ENCODE measurements around the gene ZNF655.
"Not testable (repeated sequence)": the region's sequence is repeated elsewhere in the genome, so short reads cannot be mapped to it uniquely, and the experiment has no call there.

Gene ZNF655

DNA sequence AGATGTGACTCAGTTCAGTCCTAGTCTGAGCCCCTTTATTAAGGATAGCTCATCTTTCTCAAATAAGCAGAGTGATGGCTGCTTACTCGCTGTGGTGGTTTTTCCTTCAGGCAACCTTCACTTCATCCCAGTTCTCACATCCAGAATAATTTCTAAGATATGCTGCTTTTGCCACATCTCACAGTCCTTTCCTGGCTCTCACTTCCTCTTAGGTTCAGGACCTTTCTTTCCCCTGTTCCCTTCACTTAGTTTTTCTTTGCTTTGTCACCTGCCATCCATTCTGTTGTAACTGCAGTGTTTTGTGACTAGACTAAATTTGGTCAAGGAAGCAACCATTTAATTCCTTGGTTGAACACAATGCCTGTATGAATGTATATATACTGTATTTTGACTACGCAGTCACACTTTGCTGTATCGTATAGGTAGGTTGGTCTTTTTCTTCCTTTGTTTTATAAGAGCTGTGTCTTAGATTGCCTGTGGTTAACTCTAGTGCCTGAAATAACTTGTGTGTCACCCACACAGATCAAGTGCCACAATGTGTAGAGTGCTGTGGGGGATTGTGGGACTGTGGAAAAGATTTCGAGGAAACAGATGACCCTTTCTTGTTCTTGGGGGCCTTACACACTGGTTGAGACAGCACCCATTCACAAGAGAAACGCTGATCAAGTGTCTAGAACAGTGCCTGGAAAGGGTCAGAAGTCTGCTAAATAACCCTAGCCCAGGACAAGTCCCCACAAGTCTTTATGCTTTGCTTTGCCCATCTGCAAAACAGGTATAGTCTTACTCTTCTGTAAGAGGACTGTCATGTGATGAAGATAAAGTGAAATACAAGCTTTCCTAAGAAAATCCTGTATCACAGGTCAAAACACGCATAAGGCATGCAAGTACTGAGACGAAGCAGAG is 2.6 kb downstream of the ZNF655 start:
- DNase-seq, result no peak

DNA sequence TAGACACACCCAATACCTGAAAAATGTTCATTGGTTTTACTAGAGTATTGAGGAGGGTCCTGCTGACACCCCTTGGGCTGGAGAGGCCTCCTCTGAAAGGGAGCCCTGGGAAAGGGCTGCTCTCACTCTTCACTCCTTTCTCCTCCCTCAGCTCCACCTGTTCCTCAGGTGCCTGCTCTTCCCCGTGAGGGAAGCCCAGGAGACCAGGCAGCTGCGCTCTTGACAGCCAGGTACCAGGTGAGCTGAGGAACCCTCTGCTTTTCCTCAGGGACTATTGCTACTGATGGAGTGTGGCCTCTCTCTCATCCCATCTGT is 3.3 kb downstream of the ZNF655 start:
- no peak for DNase-seq

- DNase-seq, result no peak
Measured at GRCh38 chr7:99562114-99562784, 3.8 kb downstream of the ZNF655 start.

DNA sequence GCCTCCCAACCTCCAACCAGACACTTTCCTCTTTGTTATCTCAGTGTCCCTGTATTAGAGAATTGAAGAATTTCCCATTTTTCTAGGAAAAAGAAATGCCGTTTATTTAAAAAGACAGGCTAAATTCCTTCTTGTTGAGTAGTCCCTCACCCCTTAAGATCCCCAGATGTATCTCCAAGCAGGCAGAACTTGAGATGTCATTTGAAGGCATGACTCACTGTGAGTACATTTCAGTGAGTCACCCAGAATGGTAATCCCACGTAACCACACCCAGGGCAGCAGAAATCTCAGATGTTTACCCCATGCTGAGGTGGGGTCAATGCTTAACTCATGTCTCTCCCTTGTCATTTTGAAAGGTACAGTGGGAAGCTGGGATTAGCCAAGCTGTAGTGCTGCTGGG is 4.4 kb downstream of the ZNF655 start:
- peak; percentile 56 to 84 (median 70) for DNase-seq

- DNase-seq, result no peak
Measured at GRCh38 chr7:99563650-99564049, 5.2 kb downstream of the ZNF655 start.

DNA sequence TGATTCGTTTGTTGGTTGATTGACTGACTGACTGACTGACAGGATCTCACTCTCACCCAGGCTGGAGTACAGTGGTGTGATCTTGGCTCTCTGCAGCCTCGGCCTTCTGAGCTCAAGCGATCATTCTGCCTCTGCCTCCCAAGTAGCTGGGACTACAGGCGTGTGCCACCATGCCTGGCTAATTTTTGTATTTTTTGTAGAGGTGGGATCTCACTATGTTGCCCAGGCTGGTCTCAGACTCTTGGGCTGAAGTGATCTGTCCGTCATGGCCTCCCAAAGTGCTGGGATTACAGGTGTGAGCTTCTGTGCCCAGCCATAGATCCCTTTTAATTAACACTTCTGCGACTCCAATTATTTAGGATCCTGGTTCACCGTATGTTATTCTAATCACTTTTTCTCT is 10.3 kb downstream of the ZNF655 start:
- not testable (repeated sequence) for DNase-seq

DNA sequence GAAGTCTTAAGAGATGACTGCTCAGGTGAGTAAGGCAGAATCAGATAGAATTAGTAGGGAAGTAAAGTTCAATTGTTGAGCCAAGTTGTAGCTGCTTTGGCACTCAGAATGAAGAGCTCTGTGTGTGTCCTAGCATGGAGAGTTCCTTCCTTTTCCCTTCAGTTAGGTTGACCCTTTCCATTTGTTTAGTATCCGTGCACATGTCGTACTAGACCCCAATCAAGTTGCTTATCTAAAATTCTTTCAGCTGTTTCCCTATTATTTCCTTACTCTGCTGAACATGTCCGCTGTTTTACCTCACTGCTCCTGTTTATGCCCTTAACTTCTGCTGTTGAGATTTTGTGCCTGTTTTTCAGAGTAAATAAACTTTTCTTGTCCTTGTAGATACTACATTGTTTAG is 13.3 kb downstream of the ZNF655 start:
- DNase-seq, result no peak

GRCh38 chr7:99573257-99573656 is 14.8 kb downstream of the ZNF655 start:
- DNase-seq, result no peak

DNA sequence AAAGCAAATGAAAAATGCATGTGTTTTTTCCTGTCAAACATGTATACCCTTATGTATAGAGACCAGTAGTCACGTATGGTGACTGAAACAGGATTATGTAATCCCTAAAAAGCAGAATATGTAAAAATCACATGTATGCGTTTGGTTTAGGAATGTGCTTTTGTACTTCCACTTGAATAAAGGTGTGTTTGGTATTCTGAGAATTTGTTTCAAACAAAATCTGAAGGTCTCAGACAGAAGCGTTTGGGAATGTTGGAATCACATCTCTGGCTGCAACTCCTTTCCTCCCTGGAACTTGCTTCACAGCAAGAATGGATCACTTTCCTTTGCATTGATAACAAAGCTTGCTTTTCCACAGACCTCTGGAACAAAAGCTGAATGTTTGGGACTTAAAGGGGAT is 17.8 kb downstream of the ZNF655 start:
- DNase-seq, result no peak

DNA sequence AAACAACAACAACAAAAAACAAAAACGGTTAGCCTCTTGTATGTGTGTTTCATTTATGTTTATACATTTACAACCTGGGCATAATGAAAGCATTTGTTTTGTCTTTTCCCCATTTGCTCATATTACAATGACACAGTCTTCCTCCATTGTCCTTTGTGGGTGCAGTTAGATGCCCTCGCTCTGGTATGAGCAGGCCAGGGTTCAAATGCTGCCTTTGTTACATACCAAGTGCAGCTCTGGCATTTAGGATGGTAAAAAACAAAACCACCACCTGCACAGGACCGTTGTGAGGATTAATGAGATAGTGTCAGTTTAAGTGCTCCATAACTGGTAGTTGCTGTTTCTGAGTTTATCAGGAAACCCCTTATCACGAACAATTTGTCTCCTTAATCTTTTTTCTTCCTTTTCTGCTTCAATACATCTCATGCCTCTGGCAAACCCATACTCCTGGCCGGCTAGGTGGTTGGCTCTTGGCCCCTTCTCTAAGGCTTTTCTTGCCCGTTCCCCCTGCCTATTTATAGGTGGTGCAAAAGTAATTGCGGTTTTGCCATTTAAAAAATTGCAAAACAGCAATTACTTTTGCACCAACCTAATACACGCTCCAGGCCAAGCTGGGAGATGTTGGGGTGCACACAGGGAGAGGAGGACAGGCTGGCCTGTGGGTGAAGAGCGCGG is 21.0 kb downstream of the ZNF655 start:
- DNase-seq, result no peak

- peak in 1 of 4 experiments; percentile 32 for DNase-seq
Measured at GRCh38 chr7:99579956-99580777, 21.7 kb downstream of the ZNF655 start.

- not testable (repeated sequence) for DNase-seq
Measured at GRCh38 chr7:99580778-99581332, 22.4 kb downstream of the ZNF655 start.

GRCh38 chr7:99588868-99589267 is 30.4 kb downstream of the ZNF655 start:
- DNase-seq, result no peak

GRCh38 chr7:99594948-99595745 is 36.7 kb downstream of the ZNF655 start:
- no peak for DNase-seq

DNA sequence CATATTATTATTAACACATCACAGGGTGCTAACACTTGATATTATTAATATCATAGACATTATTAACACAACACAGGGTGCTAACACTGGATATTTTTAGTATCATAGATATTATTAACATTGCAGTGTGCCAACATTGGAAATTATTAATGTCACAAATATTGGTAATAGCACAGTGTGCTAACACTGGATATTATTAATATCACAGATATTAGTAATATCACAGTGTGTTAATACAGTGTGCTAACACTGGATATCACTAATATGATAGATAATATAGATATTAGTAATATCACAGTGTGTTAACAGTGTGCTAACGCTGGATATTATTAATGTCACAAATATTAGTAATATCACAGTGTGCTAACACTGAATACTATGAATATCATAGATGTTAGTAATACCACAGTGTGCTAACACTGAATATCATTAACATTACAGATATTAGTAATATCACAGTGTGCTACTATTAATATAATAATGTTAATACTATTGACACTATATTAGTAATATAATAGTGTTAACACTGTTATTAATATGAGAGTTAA is 38.0 kb downstream of the ZNF655 start:
- no peak for DNase-seq

GRCh38 chr7:99597762-99598501 is 39.5 kb downstream of the ZNF655 start, which contains the start of gene TMEM225B:
Gene TMEM225B, plus strand, starts transcription at chr7:99598267. Its CDS starts 6,122 bp downstream, at chr7:99604389.
- no peak for DNase-seq

DNA sequence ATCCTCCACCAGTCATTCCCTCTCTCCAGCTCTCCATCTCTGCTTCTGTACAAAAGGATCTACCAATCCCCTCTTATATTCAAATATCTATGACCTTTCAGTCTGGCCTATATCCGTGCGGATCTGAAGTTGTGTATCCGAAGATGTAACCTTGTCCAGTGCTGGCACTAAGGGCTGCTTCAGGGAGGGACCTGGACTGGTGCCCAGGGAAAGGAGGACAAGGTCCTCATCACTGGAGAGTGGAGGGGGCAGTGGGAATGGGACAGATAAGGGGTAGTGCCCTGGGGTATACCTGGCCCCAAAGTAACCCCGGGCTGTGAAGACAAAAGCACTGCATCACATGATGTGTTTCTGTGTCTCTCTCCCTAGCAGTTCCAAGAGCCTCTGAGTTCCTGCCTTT is 41.4 kb downstream of the ZNF655 start:
- DNase-seq, result no peak

- DNase-seq, result no peak
Measured at GRCh38 chr7:99601656-99602310, 43.3 kb downstream of the ZNF655 start.

DNA sequence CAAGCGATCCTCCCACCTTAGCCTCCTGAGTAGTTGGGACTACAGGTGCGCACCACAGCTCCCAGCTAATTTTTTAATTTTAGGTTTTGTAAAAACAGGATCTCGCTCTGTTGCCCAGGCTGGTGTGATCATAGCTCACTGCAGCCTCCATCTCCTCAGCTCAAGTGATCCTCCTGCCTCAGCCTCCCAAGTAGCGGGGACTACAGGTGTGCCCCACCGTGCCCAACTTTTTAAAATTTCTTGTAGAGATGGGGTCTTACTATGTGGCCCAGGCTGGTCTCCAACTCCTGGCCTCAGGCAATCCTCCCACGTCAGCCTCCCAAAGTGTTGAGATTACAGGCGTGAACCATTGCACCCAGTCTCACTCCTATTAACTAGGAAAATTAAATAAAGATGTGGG is 47.1 kb downstream of the ZNF655 start:
- no peak for DNase-seq

DNA sequence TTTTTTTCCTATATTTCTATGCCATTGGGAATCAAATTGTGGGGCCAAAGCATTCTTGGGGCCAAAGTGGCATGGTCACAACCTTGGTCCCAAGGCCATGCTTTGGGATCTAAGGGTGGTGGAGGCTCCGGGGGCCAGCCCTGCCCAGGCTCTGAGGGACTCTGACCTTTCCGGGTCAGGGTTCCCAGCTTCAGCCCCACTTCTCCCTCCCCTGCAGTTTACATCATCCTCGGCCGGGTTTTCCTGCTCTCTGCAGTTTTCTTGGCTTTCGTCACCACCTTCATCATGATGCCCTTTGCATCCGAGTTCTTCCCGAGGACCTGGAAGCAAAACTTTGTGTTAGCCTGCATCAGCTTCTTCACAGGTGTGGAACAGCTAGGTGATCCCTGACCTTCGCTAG is 48.1 kb downstream of the ZNF655 start:
- DNase-seq, result no peak
